ENCODE results near the gene KLRC2.

- TF ChIP-seq ZNF280D (tag by site-specific recombination; IDR thresholded peaks at IDR 0.05) = no peak
- no peak for TF ChIP-seq ATF2 (tag by site-specific recombination; IDR thresholded peaks at IDR 0.05; ENCODE audit: low read depth)
- no peak for TF ChIP-seq ZSCAN4 (tag by site-specific recombination; IDR thresholded peaks at IDR 0.05)
- no peak for TF ChIP-seq ZNF585B (tag by site-specific recombination; IDR thresholded peaks at IDR 0.05)
- no peak for TF ChIP-seq CTCF (tag by site-specific recombination; IDR thresholded peaks at IDR 0.05)
These were observed 17.3 kb upstream of the KLRC2 start, which contains the start of gene KLRC1 for GRCh38 chr12:10453156-10453555.
